Liver (tissue), 3 donors: ENCODE measurements around the gene ZNF814.
"Not testable (repeated sequence)": the region's sequence is repeated elsewhere in the genome, so short reads cannot be mapped to it uniquely, and the experiment has no call there.

Experiments
- HNF4G ChIP-seq: IDR thresholded peaks from 2 replicates; pipeline ENCODE4 v1.6.1; 2016; ENCODE audit warnings: antibody characterized with exemption
- TAF1 ChIP-seq: conservative IDR thresholded peaks from 2 replicates; pipeline ENCODE4 v1.6.1; 2016; ENCODE audit warnings: antibody characterized with exemption, mild to moderate bottlenecking
- TF ChIP-seq, protein P1 (sequence below): fragments of 150-350 bp; IDR thresholded peaks from 2 replicates; pipeline ENCODE4 v1.5.1; 2017; ENCODE audit warnings: improper control_type of control experiment, low read depth, low read length; ENCODE audit not compliant: missing input control
- donor health status: healthy.
- donor health status: healthy.

DNA sequence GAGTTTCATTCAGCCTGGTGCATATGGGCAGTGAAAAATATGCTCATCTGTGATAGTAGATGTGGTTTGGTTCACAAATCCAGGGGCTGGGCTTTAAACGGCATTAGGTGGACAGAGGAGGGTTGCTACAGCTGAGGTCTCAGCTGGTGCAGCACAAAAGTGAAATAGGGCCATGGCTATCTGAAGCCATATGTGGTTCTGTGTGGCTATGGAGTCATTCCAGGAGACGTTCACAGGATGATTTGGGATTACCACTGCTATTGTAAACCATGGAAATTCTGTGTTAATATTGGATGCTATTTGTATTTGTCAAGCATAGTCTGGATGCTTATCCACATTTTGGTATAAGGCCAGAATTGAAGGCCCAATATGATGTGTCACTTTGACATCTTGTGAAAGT lies 34.7 kb downstream of the ZNF814 start:
- not testable (repeated sequence) for TF ChIP-seq HNF4G, TAF1
- TF ChIP-seq, protein P1, sequence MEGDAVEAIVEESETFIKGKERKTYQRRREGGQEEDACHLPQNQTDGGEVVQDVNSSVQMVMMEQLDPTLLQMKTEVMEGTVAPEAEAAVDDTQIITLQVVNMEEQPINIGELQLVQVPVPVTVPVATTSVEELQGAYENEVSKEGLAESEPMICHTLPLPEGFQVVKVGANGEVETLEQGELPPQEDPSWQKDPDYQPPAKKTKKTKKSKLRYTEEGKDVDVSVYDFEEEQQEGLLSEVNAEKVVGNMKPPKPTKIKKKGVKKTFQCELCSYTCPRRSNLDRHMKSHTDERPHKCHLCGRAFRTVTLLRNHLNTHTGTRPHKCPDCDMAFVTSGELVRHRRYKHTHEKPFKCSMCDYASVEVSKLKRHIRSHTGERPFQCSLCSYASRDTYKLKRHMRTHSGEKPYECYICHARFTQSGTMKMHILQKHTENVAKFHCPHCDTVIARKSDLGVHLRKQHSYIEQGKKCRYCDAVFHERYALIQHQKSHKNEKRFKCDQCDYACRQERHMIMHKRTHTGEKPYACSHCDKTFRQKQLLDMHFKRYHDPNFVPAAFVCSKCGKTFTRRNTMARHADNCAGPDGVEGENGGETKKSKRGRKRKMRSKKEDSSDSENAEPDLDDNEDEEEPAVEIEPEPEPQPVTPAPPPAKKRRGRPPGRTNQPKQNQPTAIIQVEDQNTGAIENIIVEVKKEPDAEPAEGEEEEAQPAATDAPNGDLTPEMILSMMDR = not testable (repeated sequence)
